GM21381 (cell line): Measurements from ENCODE around the gene SYNJ2.

Experiments used
- ATAC-seq: cut with Tn5 transposase; IDR thresholded peaks from one replicate; pipeline ENCODE4 v1.9.1; 2021; ENCODE audit warnings: mild to moderate bottlenecking, moderate library complexity; ENCODE audit not compliant: unreplicated experiment

The SYNJ2 gene

DNA sequence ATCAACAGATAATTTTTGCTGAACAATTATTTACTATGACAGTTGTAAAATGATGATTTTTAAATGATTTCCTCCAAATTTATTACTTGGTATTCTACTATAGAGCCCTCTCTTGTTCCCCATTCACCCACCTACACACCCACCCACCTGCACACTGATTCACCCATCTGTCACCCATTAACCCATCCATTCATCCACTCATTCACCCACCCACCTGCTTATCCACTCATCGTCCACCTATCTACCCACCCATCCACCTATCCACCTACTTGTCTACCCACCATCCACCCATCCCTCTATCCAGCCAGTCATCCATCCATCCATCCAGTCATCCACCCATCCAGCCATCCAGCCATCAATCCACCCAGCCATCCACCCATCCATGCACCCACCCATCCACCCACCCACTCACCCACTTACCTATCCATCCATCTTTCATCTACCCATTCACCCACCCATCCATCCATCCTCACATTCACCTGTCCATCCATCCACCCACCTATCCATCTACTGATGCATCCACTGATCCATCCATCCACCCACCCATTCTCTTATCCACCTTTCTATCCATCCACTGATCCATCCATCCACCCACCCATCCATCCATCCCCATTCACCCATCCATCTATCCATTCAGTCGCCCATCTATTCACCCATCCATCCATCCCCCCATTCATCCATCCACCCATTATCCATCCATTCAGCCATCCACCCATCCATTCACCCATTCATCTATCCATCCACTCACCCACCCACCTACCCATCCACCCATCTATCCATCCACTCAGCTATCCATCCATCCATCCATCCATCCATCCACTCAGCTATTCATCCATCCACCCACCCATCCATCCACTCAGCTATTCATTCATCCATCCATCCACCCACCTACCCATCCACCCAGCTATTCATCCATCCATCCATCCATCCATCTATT, 72.0 kb downstream of the SYNJ2 start:
- no peak for ATAC-seq

GRCh38 chr6:158056355-158056754, 74.7 kb downstream of the SYNJ2 start:
- ATAC-seq, result no peak

- no peak for ATAC-seq
Measured at GRCh38 chr6:158056804-158057203, 75.1 kb downstream of the SYNJ2 start.

DNA sequence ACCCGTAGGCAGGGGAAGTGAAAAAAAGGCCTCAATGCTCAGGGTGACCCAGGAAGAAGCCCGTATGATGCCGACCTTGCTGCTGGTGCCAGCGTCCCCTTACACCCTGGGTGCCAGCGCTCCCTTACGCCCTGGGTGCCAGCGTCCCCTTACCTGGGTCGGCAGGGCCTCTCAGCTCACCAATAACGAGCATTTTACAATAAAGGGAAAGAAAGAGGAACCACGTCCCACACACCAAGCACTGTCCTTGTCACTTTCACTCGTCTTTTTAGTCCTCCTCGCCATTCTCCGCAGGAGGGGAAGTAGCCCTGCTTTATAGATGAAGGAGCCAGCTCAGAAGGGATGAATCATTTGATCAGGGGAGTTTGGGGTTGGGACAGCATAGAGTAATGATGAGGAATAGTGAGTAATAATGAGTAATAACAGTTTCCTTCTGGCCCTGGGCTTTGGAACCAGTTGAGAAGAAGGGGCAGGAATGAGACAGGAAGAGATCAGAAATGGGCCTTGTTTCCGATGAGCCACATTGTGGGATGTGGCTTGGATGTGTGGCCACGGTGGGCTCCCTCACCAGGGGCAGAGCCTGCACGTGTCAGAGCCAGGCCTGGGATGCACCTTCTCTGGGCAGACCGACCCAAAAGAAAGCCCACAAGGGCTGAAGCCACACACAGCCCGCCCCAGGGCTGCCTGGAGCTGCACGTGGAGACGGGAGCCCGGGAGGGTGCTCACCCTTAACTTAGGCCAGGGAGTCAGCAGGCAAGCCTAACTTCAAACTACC, 75.7 kb downstream of the SYNJ2 start:
- ATAC-seq, result peak; percentile 49

GRCh38 chr6:158058171-158058651, 76.5 kb downstream of the SYNJ2 start:
- no peak for ATAC-seq

DNA sequence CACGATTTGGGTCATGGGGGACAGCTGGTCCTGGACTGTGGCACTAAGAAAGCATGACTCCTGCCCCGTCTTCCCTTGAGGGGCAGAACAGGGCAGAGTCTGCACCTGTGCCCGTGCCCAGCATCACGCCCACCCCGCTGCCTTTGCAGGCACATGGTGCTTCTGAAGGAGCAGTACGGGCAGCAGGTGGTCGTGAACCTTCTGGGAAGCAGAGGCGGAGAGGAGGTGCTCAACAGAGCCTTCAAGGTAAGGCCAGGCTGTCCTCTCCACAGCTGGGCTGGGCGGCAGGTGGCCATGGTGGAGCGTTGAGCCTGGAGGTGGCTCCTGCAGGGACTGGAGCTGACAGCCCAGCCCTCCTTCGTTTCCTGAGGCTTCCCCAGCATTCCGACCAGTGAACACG, 77.4 kb downstream of the SYNJ2 start:
- no peak for ATAC-seq

GRCh38 chr6:158060455-158061360, 79.0 kb downstream of the SYNJ2 start:
- no peak for ATAC-seq

- no peak for ATAC-seq
Measured at GRCh38 chr6:158061361-158061708, 79.7 kb downstream of the SYNJ2 start.

DNA sequence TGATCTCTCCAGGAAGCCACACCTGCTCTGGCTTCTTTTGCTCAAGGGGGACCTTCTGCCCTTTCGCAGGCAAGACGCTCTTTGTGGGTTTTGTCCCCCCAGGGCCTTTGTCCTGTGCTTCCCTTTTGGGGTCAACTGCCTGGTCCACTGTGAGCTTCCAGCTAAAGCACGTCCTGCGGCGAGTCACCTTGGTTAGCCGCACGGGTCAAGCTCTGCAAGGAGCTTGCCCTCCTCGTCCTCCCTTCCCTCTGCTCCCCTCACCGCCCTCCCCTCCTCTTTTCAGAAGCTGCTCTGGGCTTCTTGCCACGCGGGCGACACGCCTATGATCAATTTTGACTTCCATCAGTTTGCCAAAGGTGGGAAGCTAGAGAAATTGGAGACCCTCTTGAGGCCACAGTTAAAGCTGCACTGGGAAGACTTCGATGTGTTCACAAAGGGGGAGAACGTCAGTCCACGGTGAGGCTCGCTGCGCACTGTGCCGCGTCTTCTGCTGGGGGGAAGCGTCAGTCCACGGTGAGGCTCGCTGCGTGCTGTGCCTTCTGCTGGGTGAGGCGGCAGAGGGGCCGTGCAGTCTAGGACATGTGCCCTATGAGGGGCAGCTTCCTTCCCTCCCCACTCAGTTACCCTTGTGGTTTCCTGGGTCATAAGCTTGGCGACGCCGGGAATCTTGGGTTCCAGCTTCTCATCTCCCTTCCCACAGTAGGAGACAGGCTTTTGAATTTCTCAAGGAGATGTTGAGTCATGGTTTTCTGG, 80.2 kb downstream of the SYNJ2 start:
- ATAC-seq, result no peak

DNA sequence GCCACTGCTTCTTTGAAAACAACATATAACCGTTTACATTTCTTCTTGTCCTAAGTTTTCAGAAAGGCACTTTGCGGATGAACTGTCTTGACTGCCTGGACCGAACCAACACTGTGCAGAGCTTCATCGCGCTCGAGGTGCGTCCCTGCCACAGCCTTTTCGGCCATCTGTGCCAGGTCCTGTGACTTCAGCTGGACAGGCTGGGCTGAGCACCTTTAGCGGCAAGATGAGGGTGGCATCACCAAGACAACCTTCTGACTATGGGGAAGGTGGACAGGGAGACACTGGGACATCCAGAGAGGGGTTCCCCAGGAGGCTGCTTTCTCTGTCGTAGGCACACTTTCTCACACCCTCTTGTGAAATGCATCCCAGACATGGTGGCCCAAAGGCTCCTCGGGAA, 82.1 kb downstream of the SYNJ2 start:
- ATAC-seq, result no peak

GRCh38 chr6:158064725-158065251, 83.1 kb downstream of the SYNJ2 start:
- no peak for ATAC-seq

DNA sequence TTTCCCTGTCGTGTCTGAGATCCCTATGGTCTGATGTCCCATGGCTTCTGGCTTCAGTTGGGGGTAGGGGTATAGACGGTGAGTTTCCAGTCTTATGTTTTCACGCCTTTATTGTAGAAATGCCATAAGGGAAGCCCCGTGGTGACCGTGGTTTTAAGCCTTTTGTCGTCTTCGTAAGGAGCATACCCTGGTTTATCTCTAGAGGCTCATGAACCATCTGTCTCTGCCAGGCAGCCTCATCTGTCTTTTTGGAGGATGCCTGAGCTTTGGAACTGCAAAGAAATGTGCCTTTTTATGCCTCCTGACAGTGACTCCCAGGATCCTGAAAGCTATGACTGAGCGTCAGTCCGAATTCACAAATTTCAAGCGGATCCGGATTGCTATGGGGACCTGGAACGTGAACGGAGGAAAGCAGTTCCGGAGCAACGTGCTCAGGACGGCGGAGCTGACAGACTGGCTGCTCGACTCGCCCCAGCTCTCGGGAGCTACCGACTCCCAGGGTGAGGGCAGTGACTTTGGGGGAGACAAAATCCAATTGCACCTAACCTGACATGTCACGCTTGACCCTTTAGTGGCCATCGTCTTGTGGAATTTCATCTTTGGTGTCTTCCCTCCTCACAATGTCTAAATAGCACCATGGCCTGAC, 84.6 kb downstream of the SYNJ2 start:
- no peak for ATAC-seq

DNA sequence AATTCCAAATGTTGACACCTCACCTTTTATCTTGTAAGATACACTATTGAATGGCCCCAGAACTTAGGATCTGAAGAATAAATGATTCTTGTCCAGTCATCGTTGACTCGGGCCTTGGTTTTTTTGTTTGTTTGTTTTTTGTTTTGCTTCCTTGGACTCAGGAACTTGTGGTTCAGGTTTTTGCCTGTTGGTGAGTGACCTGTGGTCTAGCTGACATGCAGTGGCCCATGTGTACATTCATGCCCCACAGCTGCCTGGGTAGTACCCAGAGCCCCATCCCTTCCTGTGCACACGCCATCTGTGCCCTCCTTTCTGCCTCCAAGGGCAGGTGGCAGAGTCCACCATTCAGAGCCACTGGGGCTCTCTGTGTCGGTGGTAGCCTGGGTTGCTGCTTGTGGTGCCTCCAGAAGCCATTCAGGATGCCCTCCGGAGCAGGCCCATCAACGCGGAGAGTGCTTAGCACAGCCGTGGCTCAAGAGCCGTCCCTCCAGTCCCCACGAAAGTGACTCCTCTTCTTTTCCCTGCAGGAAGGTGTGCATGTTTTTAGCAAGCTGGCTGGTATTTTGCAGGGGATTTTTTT, 85.9 kb downstream of the SYNJ2 start:
- ATAC-seq, result no peak

GRCh38 chr6:158068156-158068892, 86.7 kb downstream of the SYNJ2 start:
- ATAC-seq, result no peak

GRCh38 chr6:158068893-158069799, 87.5 kb downstream of the SYNJ2 start:
- ATAC-seq, result no peak

- no peak for ATAC-seq
Measured at GRCh38 chr6:158069800-158070195, 88.1 kb downstream of the SYNJ2 start.

DNA sequence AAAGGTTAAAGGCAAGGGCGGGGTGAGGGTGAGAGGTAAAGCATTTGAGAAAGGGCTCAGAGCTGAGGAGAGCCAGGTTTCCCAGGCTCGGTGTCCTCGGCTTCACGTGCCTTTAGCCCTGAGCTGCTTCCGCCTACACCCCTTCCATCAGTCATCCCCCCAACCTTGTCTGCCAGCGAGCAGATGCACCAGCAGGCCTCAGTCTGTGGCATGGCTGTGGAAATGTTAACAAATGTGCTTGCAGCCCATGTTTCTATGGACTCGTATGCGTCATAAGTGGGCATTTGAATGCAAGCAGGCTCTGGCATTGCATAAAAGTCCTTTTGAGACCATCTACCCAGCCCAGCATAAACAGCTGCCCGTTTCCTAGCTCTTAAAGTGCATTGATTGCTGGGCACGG, 88.8 kb downstream of the SYNJ2 start:
- no peak for ATAC-seq
